Measurements from ENCODE around the gene RFESD.

Gene RFESD

GRCh38 chr5:95620870-95621838, 25.4 kb upstream of the RFESD start:
- TF ChIP-seq GATA2 (IDR thresholded peaks at IDR 0.05; ENCODE audit: low read depth, low read length) = no peak
- TF ChIP-seq GATA3 (IDR thresholded peaks at IDR 0.05; ENCODE audit: low read depth, low read length) = no peak

- no peak for TF ChIP-seq GATA2 (IDR thresholded peaks at IDR 0.05; ENCODE audit: low read depth, low read length)
- TF ChIP-seq GATA3 (IDR thresholded peaks at IDR 0.05; ENCODE audit: low read depth, low read length) = no peak
These were observed 24.5 kb upstream of the RFESD start for GRCh38 chr5:95621839-95622629.

- TF ChIP-seq GATA3 (IDR thresholded peaks at IDR 0.05; ENCODE audit: low read depth, low read length) = no peak
- no peak for TF ChIP-seq GATA2 (IDR thresholded peaks at IDR 0.05; ENCODE audit: low read depth, low read length)
These were observed 22.9 kb upstream of the RFESD start for GRCh38 chr5:95623706-95624105.

GRCh38 chr5:95624368-95624767, 22.2 kb upstream of the RFESD start:
- TF ChIP-seq GATA3 (IDR thresholded peaks at IDR 0.05; ENCODE audit: low read depth, low read length) (no peak), GATA2 (IDR thresholded peaks at IDR 0.05; ENCODE audit: low read depth, low read length) (no peak)

- no peak for TF ChIP-seq GATA3 (IDR thresholded peaks at IDR 0.05; ENCODE audit: low read depth, low read length)
- no peak for TF ChIP-seq GATA2 (IDR thresholded peaks at IDR 0.05; ENCODE audit: low read depth, low read length)
These were observed 19.9 kb upstream of the RFESD start for GRCh38 chr5:95626701-95627100.

GRCh38 chr5:95627971-95628810, 18.4 kb upstream of the RFESD start:
- TF ChIP-seq GATA3 (IDR thresholded peaks at IDR 0.05; ENCODE audit: low read depth, low read length) (no peak), GATA2 (IDR thresholded peaks at IDR 0.05; ENCODE audit: low read depth, low read length) (no peak)

GRCh38 chr5:95628933-95629332, 17.6 kb upstream of the RFESD start:
- TF ChIP-seq GATA3 (IDR thresholded peaks at IDR 0.05; ENCODE audit: low read depth, low read length) (no peak), GATA2 (IDR thresholded peaks at IDR 0.05; ENCODE audit: low read depth, low read length) (no peak)

- TF ChIP-seq GATA3 (IDR thresholded peaks at IDR 0.05; ENCODE audit: low read depth, low read length) (no peak), GATA2 (IDR thresholded peaks at IDR 0.05; ENCODE audit: low read depth, low read length) (no peak)
These were observed 16.1 kb upstream of the RFESD start for GRCh38 chr5:95630394-95630917.

GRCh38 chr5:95631255-95631958, 15.2 kb upstream of the RFESD start:
- no peak for TF ChIP-seq GATA2 (IDR thresholded peaks at IDR 0.05; ENCODE audit: low read depth, low read length)
- no peak for TF ChIP-seq GATA3 (IDR thresholded peaks at IDR 0.05; ENCODE audit: low read depth, low read length)

- TF ChIP-seq GATA3 (IDR thresholded peaks at IDR 0.05; ENCODE audit: low read depth, low read length) (no peak), GATA2 (IDR thresholded peaks at IDR 0.05; ENCODE audit: low read depth, low read length) (no peak)
These were observed 14.4 kb upstream of the RFESD start for GRCh38 chr5:95631991-95632675.

GRCh38 chr5:95633671-95634070, 12.9 kb upstream of the RFESD start:
- no peak for TF ChIP-seq GATA3 (IDR thresholded peaks at IDR 0.05; ENCODE audit: low read depth, low read length)
- TF ChIP-seq GATA2 (IDR thresholded peaks at IDR 0.05; ENCODE audit: low read depth, low read length) = no peak

GRCh38 chr5:95634081-95634480, 12.5 kb upstream of the RFESD start:
- TF ChIP-seq GATA3 (IDR thresholded peaks at IDR 0.05; ENCODE audit: low read depth, low read length) (no peak), GATA2 (IDR thresholded peaks at IDR 0.05; ENCODE audit: low read depth, low read length) (no peak)
